Stimulated activated CD4-positive, alpha-beta T cell treated with anti-CD3 and anti-CD28 coated beads, Interleukin-4, amount 100 ng/mL, for 24 hours (primary cell): ENCODE data around the gene ENPEP.
"Not testable (repeated sequence)": the region's sequence is repeated elsewhere in the genome, so short reads cannot be mapped to it uniquely, and the experiment has no call there.

Source experiments
- DNase-seq: peaks from one replicate; pipeline ENCODE4 v3.0.0-alpha.2; 2020

Gene ENPEP

DNA sequence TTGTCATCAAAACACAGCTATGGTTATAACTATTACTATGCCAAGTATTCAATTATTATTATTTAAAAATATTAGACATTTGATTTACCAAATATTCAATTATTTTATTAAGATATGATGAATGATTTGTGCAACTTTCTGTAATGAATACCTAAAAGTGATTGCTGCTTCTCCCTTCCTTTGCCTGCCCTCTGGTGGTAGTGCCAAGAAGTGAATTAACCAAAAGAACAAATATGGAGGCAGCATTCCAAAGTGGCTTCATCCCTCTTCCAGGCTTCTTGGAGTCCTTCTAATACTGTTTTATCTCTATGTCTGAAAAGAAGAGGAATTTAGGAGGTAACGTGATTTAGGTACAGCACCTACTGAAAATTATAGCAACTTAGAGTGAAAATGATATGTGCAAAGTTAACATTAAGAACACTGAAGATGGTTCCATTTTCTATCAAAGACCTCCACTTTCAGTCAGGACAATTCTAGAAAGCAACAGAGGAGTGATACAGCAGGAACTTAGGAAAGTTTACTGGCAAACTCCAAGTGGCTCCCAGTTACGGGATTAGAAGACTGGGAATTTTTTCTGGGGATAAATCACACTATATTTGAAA is 43.0 kb downstream of the ENPEP start:
- peak; percentile 26 for DNase-seq

DNA sequence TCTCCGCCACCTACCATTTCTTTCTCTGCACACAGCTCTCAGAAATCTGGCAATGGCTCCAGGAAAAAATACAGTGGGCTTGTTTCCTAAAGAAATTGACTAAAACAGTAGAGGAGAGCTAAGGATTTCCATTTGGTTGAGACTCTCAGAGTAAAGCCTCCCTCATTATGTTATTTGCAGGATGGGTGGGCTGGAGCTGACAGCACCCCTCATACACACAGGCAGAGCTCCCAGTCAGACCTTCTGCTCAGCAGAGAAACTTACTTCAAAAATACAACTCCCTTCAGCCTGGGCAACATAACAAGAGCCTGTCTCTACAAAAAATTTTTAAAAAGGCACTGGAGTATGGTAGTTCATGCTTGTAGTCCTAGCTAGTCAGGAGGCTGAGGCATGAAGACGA is 44.9 kb downstream of the ENPEP start:
- DNase-seq, result no peak

DNA sequence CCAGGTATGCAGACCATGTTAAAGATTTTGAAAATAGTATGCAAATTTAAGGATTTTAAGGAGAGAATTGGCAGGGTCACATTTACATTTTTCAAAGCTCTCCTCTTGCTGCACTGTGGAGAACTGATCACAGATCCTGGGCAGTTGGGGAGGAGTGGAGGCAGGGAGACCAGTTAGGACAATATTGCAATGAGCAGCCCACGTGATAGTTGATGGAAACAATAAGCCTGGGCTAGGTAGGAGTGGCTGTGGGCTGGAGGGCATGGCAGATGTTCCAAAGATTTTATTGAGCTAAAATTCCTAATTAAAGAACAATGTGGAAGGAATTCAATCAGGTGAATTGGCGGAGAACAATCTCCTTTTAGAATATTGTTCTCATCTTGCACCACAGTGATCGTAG is 50.6 kb downstream of the ENPEP start:
- DNase-seq, result no peak

DNA sequence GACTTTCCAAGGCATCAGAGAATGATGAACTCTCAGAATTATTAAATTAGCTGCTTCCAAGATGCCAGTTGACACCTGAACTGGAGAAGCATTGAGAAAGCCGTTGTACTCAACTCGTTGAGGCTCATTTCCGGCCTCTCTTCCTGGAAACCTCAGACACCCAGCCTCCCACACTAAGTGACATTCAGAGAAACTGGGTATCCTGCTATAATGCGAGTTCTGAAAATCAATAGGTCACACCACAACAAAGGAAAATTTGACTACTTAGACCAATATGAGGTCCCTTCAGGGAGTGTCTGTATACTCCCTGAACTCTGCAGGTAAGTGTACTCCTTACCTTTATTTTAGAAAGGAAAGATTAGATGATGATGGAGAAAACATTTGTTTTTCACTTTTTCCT is 51.2 kb downstream of the ENPEP start:
- DNase-seq, result peak; percentile 24

DNA sequence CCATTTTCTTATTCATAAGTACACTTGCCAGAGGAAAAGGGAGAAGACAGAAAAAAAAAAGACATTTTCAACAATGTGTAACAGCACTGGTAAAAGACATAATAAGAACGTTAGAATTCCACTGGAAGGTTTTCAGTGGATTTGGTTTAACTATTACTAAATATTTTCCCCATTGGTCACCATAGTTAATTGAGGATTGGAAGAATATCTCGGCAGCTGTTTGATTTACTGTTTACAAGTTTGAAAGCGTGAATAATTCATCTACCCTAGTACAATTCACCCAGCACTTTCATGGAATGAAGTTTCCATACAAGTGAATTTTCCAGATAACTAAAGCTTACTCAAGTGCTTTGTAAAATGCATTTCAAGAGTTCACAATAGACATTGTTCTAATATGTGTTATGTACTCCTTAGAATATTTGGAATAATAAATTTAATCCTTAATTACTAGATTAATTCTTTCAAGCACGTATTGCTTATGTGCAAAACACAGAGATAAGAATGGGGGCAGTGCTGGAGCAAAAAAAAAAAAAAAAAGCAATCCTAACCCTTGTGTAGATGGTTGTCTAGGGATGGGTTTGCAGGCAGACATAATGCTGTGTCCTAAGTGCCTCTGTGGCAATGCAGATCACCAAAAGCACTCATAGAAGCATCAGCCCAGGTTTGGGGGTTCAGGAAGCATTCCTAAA is 57.1 kb downstream of the ENPEP start:
- DNase-seq, result no peak

DNA sequence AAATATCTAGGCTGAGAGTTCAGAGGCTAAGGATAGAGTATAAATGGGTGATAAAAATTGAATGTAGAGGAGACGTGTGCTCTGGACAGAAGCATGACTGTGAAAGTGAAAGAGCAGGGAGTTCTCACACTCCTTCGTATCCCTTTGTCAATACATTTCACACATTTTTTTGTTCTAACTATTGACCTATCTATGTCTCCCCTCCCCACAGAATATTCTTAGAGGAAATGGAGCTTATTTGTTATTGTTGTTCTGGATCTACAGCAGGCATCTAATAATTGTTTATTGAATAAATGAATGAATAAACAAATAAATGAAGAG is 57.6 kb downstream of the ENPEP start:
- no peak for DNase-seq

DNA sequence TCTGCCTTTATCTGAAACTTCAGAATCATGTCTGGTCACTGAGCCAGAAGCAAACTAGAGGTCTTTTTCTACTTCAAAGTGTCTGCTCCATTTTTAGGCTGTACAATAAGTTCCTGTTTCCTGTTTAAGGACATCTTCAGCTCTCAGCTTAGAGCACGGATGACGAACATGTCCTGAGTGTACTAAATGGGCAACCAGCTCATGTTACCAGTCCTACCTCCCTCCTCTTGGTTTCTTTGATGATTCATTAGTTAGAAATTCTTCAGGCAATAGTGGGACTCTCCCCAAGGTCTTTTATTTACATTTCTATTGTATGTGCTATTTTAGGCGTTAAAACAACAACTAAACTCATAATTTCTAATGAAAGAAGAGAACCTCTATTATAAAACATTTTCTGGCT is 58.0 kb downstream of the ENPEP start:
- DNase-seq, result no peak

DNA sequence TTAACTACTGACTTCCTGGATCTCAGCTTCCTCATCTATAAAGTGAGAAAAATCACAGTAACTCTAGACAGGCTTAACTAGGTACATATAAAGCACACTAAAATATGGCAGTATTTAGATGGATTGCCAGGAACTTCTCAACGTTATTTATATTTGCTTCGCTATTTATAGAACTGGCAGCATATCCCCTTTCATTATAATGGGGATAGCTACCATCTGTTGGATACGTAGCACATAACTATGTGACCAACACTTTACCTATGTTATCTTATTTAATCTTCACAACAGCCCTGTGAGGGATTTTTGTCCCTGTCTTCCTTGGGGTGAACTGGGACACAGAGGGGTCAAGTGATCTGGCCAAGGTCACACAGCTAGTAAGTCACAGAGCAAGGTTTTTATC is 64.6 kb downstream of the ENPEP start:
- DNase-seq, result no peak

DNA sequence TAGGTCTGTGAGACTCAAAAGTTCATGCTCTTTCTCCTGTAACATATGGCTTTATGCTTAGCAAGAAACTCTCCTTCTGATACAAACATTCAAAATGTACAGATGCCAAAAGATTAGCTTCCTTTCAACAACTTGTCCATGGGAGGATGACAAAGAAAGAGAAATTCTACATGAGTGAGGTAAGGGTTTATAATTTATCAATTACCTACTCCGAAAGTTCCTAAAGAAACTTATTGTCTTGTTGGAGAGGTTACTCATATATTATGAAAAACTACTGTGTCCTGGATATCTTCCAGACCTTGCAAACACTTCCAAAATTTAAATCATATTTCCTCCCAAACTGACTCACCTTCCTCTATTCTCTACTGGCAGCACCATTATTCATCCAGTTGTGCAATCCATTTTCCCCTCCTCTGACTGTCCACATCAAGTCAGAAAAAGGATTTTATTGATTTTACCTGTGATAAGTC is 65.1 kb downstream of the ENPEP start:
- DNase-seq, result no peak

DNA sequence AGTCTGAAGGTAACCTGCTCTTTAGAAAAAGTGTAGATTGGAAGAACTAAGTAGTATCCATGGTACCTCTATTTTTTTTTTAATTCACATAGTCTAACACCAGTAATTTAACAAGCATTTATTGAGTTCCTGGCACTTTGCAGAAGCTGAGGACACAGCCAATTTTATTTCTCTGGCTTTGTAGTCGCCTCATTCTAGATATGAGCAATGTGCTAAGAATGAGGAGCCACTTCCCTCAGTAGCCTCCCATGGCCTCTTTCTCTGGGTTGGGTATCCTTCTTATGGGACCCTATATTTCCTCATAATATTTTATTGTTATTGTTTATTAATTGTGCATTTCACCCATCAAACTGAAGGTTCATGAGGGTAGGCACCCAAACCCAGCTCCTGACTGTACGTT is 67.6 kb downstream of the ENPEP start:
- no peak for DNase-seq

DNA sequence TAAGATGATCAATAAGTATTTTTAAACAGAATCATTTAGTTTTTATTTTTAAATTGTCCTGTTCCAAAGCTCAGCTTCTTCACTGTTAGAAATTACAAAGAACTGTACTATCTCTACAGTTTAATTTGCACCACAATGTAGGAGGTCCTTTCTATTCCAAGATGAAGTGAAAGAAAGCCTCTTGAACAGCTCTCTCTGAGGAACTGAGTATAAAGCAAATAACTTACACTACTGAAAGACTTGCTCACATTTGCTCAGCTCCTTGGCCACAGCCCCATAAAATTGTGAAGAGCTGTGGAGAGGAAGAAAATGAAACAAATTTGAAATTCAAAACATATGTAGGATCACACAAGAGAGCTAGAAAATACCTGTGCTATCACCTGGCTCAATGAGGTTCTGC is 68.6 kb downstream of the ENPEP start:
- no peak for DNase-seq

DNA sequence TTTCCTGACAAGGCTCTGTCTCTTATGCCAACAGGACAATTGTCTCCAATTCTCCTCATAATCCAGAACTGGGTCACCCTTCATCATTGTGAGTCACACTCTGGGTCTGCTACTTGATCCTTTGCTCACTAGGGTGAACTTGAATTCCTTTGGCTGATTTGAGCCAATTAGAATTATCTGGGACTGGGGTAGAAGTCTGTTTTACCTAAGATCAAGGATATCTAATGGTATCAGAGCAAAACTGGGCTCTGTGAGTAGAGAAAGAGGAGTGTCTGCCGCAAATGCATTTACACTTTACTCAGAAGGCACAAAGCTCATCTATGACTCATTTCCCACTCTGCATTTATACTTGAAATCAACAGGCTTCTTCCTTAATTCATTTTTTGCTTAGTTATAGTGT is 74.3 kb downstream of the ENPEP start:
- no peak for DNase-seq

DNA sequence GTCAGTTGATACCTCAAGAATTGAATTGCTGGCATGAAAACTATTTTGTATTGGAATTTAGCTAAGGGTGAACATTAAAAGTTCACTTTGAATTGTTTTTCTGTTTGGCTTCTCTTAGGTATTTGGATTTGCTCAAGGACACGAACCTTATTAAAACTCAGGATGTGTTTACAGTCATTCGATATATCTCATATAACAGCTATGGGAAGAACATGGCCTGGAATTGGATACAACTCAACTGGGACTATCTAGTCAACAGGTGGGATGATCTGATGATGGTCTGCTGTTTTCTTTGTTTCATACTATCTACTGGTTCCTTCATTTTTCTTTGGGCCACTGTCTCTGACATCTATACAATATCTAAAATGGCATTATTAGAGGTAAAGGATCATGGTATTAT is 77.2 kb downstream of the ENPEP start:
- DNase-seq, result no peak

DNA sequence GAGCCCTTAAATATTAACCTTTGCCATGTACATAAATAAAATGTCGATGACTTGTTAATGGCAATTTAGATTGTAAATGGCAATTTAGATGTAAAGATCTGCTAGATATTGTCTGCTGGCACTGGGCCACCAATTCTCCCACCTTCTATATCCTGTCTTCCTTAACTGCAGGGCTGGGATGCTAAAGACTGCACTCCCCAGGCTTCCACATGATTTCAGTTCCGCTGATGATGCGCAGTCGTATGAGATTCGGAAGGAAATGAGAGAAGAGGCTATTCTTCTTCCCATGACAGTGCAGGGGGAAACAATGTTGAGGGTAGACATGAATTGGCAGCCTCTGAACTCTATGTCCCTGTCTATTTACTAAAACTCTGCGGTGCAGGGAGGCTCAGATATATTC is 91.3 kb downstream of the ENPEP start:
- DNase-seq, result no peak

DNA sequence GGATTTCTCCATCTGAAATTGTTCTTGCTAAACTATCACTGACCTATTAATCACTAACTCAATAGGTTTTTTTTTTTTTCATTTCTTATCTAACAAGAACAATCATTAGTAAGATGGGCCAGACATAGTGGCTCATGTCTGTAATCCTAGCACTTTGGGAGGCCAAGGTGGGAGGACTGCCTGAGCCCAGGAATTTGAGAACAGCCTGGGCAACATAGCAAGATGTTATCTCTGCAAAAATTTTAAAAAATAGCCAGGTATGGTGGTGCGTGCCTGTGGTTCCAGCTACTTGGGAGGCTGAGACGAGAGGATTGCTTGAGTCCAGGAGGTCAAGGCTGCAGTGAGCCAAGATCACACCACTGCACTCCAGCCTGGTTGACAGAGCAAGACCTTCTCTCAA is 100.7 kb downstream of the ENPEP start:
- DNase-seq, result not testable (repeated sequence)

DNA sequence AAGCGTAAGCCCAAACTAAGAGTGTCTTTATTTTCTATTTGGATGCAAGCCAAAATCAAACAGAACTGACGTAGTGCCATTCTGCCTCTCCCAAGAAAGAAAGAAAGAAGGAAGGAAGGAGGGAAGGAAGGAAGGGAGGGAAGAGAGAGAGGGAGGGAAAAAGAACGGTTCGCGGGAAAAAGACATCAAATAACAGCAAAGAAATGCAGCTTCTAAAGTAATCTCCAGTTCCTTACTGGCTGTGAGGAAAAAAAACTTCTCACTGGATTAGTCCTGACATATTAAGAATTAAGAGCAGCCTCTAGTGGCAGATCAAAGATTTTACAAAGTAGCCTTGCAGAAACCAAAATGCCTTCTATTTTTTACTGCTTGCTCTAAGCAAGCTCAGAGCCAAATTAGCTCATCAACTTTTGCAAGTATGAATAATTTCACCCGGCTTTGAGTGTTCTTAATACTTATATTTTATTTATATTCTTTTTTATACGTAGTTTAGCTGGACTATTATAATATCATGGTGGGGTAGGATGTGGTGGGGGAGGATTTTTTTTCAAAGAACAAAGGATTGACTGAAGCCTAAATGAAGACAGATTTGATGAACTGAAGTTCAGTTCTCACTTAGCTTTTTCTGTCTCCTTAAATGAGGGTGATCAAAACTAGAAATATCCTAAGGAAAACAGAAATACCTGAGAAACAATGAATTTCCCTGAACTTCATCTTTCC is 110.3 kb downstream of the ENPEP start:
- DNase-seq, result no peak

DNA sequence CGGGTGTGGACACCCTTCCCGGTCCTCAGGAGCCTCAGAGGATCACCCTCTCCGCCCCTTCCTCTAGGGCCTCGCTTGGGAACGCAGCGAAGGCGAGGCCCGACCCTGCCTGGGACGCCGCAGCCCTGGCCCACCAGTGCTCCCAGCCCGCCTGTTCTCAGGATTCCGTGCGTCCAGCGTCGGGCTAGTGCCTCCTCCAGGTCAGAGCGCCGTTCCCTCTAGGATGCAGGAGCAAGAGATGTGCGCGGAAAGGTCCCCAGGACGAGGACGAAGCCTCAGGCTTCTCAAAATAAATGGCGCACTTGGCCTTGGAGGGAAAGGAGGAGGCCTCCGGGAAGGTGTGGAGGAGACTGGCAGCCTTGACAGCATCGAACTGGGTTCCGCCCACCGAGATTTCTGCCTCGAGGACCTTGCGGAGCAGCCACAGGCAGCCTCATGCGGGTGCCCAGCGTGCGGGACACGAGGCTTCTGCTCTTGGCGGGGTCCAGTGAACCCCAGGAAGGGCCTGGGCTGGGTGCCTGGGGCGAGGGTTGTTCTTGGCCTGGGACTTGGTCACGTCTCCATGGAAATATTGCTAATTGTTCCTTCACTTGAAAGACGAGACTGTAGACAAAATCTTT is 111.8 kb downstream of the ENPEP start:
- DNase-seq, result no peak

DNA sequence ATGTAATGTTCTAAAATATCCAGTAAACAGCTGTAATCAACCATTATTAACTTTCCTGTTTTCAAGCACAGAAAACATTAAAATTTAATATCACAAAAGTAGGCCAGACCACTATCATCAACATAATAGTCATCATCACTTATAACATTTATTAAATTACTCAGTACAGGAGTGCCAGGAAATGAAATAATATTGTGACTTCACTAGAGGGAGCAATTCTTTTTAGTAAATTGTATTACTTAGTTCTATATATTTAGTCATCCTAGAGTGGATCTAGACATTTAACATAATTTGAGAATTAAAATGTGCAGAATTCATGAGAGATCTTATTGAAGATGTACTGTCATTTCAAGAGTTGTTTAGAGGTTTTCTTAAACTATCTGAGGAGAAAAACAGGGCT is 113.3 kb downstream of the ENPEP start:
- no peak for DNase-seq

DNA sequence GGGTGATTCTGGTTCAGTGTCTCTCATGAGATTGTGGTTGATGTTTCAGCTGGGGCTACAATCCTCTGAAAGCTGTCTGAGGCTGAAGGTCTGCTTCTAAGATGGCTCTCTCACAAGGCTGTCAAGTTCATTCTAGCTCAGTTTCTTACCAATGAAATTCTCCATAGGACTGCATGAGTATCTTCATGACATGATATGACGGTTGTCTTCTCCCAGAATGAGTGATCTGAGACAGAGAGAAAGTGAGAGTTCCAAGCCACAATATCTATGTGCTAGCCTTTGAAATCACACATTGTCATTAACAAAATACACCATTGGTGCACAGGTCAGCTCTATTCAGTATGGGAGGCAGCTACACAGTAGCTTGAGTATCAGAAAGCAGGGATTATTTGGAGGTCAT is 119.6 kb downstream of the ENPEP start:
- DNase-seq, result no peak

DNA sequence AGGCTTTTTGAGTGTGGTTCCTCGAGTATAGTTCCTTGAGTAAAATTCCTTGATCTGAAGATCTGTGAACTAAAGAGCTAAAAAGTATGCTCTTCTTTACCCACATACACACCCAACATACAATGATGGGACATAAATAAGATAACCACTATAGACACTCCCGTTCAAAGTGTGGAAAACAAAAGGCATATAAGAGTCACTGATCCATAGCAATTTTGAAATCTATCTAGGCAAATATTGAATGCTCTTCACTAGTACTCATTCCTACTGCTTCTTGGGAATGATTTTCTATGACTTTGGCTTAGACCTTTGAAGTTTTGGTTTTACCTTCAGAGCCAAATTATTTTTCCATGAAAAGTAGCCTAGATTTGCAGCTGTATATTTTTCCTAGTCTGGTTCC is 120.5 kb downstream of the ENPEP start:
- no peak for DNase-seq

DNA sequence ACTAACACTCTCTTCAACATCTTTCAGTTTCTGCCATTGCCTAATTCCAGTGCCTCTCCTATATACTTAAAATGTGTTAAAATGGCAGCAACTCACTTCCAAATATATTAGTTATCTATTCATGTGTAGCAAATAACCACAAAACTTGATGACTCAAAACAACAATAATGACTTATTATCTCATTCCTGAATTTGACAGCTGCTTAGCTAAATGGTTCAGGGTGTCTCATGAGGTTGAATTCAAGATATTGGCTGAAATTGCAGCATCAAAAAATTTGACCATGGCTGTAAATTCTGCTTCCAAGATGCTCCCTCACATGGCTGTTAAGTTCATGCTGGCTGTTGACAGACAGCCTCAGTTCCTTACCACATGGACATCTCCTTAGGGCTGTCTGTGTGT is 121.6 kb downstream of the ENPEP start:
- DNase-seq, result no peak

DNA sequence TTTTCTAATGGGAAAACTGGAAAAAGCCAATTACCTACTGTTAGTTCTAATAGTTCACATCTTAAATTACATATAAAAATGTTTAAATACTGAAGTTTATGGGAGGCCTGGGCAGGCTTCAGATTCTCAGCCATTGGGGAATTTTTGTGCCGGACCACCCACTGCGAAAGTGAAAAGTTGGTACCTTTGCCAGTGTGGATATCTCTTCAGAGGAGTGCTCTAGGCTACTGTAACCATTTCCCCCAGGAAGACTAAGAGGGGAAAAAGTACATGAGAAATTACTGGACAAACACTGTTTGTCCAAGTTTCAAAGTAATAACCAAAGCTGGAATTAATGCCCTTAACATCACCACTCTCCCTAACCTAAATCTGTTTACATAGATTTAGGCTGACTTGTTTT is 126.1 kb downstream of the ENPEP start:
- no peak for DNase-seq

DNA sequence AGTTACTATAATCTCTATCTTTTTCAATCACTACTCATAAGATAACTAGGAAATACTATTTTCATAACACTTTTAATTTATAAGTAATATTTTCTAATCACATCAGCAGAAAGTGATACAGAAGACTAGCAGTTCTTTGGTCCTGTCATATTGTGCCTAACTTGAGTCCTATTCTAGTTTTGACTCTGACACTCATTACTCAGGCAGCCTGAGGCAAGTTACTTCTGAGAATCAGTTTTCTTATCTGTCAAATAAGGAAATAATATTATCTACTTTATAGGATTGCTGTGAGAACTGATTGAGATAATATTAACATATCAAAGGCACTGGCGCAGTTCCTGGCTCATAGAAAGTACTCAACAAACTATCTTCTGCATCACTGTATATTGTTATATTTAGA is 129.1 kb downstream of the ENPEP start:
- no peak for DNase-seq
